Left renal pelvis (tissue), 4 donors: Measurements from ENCODE around the gene ADCK1. TPM values are rescaled to one million over a fixed set of nuclear protein-coding genes. Genes with fewer than 3 reads are reported as not detected.
"Not testable (repeated sequence)": the region's sequence is repeated elsewhere in the genome, so short reads cannot be mapped to it uniquely, and the experiment has no call there.

Experiments
- DNase-seq, 4 donors: peaks; one replicate each; pipeline ENCODE4 v3.0.0-alpha.2; 2013; ENCODE audit warnings: low read depth in 4 of 4, low spot score in 3 of 4
- polyA plus RNA-seq, 4 donors: library from polyadenylated mRNA; unstranded; fragments of 120-200 nt; gene quantifications; one replicate each; pipeline ENCODE4 v1.2.1, GENCODE V29; 2013; ENCODE audit not compliant: insufficient read length in 4 of 4

The ADCK1 gene
- polyA plus RNA-seq, 4 donors: 7.6 to 12.5 (median 8.9) TPM

DNA sequence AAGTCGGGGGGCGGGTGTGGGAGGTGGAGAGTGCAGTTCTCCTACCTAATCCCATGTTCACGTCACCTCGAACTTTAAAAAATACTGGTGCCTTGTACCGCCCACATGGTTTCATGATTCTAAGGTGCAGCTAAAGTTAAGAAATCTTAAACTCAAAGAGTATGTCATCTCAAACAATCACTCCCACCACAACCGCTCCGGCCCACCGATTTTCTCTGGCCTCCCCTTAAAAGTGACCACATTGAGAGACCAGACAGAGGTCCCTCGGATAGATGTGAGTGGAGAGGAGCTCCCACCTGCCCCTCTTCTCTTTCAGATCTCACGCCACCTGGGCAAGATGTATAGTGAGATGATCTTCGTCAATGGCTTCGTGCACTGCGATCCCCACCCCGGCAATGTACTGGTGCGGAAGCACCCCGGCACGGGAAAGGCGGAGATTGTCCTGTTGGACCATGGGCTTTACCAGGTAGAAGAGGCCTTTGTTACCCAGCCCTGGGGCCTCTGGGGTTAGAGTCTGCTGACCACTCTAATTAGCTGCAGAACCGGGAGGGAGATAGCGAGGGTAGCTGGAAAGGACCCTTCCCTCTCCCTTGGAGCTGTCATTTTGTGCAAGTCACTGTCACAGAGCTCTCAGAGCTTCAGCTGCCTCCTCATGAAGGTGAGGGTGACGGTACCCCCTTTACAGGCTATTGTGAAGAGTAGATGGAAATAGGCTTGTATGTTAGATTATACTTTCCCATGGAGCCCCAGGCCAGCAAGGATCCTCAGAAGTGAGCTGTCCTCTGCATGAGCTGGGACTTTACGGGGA is 124.4 kb downstream of the ADCK1 start:
- DNase-seq: no peak

DNA sequence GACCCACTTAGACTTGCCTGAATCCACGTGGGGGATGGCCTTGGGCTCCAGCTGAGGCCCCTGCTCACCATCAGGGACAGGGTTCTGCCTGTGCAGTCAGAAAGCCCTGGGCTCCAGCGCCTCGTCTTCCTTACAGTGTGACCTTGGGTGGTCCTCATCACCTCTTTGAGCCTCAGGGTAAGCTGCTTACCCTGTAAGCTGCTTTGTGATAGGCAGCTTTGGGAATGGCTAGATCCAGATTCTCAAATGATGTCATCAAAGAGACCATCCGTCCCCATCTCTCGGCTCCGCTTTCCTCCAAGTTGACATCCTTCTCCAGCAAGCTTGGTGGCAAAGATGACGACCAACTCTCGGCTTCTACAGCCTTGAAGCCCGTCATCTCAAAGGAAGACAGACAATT is 127.0 kb downstream of the ADCK1 start:
- DNase-seq: no peak

DNA sequence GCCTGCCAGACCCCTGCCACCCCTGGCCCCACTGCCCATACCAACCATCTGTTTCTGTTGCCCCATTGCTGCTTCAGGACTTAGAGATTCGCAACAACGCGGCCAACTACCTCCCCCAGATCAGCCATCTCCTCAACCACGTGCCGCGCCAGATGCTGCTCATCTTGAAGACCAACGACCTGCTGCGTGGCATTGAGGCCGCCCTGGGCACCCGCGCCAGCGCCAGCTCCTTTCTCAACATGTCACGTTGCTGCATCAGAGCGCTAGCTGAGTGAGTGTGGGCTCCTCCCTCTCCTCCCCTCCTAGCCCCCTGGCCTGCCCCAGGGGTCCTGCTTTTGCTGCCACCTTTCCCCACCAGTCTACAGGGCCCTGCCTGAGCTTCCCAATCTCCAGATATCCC is 131.5 kb downstream of the ADCK1 start:
- no peak for DNase-seq

DNA sequence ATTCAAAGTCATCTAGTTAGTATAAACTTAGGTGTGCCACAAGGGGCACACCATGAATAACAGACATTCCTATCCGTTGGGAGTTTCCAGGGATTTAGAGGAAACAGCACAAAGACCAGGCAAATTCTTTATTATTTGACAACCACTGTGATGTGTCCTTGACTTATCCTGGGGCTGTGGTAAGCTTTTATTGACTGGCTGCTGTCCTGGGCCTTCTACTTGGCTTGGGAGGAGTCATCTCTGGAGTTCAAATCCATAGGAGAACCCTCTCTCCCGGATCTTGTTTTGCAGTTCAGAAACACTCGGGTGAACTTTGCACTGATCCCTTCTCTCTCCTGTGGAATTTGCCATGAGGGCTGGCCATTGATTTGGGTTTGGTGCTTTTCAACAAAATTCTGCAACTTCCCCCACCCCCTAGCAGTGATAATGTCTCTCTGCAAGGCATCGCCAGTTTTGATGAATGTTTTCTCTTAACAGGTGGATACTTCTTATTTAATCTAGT is 136.3 kb downstream of the ADCK1 start:
- DNase-seq: no peak

DNA sequence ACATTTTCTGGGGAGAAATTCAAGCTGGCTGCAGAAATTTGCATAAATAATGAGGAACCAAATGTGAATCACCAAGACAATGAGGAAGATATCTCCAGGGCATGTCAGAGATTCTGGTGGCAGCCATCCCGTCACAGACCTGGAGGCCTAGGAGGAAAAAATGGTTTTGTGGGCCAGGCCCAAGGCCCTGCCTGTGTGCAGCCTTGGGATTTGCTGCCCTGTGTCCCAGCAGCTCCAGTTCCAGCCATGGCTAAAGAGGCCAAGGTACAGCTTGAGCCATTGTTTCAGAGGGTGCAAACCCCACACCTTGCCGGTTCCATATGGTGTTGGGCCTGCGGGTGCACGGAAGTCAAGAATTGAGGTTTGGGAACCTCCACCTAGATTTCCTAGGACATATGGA is 147.5 kb downstream of the ADCK1 start:
- no peak for DNase-seq

DNA sequence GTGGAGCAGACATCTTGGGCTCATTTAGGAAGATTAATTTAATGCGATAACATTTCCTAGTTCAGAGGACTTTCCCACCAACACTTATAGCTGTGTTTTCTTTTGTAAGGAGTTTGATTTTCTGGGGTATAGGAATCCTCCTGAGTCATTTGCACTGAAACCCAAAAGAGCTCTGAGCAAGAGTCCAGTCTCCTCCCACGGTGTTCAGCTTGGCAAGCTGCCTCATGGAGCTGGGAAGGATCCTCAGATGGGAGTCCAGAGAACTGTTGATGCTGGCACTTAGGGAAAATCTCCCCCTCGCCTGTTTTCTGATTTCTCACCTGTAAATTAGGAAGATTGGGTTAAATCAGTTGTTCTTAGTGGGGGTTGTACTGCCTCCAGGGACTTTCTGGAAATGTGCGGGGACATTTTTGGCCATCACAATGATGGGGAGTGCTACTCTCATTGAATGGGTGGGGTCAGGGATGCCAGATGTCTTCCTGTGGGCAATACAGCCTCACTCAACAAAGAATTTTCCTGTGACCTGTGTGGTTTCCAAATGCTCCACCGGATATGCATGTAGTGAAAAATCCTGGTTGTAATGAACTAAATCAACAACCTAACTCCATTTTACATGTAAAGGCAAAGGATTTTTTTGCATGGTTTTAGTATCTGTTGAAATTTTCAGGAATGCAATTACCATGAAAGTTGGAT is 150.6 kb downstream of the ADCK1 start:
- DNase-seq: no peak

DNA sequence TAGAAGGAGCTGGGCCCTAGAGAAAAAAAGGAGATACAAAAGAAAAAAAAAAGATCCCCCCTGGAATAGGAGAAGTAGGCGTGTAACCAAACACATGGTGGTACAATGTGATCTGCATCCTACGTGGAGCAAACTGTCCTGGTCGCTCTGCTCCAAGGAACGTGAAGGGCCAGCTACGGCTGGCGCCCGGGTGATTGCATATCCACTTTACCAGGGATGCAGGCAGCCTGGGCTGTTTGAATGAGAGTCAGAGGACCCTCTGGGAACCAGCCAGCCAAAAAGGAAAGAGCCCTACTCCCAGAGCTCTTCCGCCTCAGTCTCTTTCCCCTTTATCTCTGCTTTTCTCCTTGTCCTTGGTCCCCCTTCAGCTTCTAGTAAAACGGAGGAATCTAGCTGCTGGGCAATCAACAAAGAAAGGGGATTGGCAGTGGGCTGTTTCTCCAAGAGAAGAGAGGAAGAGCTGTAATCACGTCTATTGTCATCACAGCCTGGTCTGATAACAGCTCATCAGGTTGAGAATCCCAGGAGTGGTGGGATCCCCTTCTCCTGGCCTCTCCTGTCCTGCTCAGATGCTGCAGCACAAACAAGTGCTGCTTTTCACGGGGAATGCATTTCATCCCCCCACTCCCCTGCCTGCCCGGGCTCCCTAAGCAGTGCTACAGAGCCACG is 156.0 kb downstream of the ADCK1 start:
- no peak for DNase-seq

DNA sequence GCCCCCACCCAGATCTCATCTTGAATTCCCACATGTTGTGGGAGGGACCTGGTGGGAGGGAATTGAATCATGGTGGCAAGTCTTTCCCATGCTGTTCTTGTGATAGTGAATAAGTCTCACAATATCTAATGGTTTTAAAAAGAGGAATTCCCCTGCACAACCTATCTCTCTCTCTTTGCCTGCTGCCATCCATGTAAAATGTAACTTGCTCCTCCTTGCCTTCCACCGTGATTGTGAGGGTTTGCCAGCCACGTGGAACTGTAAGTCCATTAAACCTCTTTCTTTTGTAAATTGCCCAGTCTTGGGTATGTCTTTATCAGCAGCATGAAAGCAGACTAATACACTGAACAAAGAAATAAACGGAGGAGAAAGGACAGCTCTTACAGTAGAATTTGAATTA is 159.8 kb downstream of the ADCK1 start:
- DNase-seq: not testable (repeated sequence)

DNA sequence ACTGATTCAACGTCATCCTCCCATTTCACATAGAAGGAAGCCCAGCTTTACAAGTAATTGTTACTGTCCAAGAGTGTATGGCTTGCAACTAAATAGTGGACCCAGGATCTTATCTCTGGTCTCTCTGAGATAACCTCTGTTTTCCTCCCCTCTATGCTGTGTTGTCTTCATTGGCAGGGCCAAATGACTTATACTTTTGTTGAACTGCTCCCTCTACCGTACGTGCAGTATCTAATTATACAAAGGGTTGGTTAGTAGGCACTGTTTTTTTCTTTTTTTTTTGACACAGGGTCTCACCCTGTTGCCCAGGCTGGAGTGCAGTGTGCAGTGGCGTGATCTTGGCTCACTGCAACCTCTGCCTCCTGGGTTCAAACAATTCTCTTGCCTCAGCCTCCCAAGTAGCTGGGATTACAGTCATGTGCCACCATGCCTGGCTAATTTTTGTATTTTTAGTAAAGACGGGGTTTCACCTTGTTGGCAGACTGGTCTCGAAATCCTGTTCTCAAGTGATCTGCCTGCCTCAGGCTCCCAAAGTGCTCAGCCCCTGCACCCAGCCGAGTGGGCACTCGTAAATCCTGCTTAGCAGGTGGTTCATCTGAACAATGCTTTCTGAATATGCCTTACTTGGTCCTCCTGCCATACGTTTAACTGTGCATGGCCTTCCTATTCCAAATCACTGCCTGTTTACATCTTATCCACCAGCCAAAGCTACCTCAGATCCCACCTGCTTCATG is 162.1 kb downstream of the ADCK1 start:
- DNase-seq: no peak

DNA sequence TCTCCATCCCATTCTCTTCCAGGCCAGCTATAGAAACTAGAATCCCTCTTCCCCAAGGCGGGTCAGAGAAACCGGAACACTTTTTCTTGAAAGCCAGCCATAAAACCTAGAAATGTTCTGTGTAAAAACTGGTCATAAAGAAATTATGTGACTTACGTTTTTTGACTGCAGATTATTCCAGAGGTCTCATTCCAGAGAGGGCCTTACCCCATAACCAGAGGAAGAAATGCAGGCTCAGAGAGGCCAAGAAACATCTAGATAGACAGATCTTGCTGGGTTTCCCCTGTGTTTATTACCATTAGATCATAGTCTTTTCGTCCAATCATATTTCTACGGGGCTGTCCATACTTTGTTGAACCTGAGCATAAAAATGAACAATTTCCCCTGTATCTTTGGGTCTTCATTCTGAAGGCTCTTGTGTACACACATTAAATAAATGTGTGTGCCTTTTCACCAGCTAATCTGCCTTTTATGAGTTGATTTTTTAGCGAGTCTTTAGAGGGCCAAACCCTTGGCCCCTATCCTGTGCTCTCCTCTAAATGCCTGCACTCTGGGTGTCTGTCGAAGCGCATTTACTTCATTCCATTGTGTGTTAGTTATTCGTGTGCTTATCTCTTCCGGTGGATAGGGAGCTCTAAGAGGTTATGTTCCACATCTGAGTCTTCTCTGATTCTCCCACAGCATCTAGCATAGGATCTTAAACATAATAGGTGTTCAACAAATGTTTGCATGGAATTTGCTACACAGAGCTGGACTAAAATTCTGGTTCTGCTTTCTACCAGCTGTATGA is 163.0 kb downstream of the ADCK1 start:
- no peak for DNase-seq

DNA sequence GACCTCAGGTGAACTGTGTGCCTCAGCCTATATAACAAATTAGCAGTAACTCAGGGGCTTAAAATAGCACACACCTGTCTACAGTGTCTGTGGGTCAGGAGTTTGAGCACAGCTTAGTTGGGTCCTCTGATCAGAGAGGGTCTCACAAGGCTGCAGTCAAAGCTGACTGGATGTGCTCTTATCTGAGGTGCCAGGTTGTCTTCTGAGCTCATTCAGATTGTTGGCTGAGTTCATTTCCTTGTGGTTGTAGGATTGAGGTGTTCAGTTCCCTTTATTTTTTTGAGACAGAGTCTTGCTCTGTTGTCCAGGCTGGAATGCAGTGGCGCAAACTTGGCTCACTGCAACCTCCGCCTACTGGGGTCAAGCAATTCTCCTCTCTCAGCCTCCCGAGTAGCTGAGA is 164.7 kb downstream of the ADCK1 start:
- DNase-seq: no peak

DNA sequence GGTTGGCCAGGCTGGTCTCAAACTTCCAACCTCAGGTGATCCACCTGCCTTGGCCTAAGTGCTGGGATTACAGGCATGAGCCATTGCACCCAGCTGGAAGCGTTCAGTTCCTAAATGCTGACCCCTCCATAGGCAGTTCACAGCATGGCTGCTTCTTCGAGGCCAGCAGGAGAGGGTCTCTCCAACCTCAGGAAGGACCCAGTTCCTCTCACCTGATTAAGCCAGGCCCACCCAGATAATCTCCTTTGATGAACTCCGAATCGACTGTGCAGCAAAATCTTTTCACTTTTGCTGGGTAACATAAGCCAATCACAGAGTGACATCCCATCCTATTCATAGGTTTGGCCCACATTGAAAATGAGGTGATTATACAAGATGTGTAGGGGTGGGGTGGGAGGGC is 165.1 kb downstream of the ADCK1 start:
- no peak for DNase-seq

DNA sequence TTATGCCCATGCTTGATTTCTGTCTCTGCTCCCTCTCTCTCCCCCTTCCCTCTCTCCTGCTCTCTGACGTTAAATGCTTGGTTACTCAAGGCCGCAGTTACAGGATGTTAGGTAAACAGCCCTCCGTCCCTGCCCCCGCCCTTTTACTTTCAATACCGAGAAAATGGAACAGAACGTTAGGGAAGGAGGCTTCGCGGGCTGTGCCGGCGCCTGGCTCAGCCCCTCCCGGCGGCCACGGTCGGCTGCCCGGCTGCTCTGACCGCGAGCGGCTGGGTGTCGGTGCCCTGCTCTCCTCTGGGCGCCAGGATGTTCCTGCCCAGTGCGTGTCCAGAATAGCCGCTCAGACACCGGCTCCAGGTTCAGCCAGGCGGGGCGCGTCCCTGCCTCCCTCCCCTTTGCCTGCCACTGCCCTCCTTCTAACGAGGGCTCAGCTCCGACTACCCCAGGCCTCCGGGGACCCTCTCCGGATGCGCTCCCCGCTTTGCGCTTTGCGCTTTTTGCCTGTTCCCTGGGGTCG is 166.1 kb downstream of the ADCK1 start:
- peak; percentile 55 to 75 (median 62) for DNase-seq

DNA sequence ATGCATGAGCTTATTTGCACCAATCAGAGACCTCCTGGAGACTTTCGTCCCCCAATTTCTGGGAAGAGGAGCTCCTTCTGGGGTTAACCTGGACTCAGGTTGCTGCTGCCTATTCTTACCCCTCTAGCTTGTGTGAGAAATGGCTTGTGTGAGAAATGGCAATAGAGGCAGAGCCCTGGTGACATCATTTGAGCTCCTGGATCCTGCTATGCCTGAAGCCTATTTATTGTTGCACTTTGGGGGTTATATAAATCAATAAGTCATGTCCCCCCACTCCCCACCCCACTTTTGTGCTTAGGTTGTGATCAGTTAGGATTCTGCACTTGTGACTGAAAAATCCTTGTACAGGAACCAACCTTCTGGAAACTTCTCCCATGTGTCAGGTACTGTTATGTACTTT is 167.2 kb downstream of the ADCK1 start:
- DNase-seq: no peak

DNA sequence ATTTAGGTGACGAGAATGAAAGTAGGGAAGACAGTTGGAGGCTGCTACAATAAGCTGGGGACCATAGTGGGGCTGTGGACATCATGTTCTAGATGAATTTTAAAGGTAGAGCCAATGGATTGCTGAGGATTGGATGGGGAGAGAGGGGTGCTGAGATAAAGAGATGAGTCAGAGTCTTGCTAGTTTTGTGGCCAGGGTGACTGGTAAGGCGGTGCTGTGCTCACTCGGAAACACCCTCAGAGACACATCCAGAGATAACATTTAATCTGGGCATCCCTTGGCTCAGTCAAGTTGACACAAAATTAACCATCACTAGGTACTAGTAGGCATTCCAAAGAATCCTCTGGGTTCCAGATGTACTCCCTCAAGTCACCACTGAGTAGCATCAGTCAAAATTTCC is 170.7 kb downstream of the ADCK1 start:
- DNase-seq: no peak

DNA sequence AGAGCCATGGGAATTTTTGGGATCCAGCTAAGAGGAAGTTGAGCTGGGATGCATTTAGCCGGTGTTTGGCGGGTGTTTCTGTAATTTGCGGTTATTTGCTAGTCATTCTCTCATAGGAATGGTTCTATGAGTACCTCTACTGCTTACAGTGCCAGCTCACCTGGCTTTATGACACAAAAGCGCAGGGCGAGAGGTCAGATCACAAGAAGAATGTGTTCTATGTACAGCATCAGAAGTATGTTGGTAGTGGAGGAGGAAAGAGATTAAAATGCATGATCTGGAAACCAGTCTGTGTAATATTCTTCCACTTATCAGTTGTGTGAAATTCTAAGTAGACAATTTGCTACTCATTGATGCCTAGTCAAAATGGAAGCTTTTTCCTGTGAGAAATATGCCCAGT is 173.3 kb downstream of the ADCK1 start:
- no peak for DNase-seq

DNA sequence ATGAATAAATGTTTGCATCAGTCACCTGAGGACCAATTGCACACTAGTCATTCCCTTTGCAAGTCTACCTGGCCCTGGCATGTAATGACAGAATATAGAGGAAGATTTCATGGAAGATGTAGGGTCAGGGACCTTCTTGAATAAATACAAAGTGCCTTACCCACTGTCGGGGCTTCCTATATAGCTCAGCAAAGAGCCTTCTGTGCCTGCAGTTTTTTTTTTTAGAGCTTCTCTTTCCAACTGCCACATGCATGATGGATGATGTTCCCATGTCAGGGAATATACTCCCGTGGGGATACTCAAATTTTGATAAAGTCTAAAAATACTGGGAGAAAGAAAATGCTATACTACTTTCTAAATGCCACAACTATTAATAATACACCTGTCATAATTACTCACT is 176.7 kb downstream of the ADCK1 start:
- DNase-seq: no peak

DNA sequence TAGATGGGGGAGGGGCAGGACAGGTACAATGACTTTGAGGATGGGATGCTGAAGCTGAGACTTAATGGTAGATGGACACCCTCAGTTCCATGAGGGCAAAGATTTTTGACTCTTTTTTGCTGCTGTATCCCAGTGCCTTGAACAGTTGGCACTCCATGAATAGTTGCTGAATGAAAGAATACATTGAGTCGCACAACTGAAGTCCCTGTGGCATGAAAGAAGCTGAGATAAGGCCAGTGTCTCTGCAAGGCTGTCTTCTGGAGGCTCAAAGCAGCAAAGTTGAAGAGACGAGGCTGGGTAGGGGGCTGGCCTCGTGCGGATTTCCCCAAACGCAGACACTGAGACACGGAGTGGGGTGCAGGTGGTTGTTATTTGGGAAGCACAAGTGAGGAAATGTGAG is 179.3 kb downstream of the ADCK1 start:
- DNase-seq: no peak

DNA sequence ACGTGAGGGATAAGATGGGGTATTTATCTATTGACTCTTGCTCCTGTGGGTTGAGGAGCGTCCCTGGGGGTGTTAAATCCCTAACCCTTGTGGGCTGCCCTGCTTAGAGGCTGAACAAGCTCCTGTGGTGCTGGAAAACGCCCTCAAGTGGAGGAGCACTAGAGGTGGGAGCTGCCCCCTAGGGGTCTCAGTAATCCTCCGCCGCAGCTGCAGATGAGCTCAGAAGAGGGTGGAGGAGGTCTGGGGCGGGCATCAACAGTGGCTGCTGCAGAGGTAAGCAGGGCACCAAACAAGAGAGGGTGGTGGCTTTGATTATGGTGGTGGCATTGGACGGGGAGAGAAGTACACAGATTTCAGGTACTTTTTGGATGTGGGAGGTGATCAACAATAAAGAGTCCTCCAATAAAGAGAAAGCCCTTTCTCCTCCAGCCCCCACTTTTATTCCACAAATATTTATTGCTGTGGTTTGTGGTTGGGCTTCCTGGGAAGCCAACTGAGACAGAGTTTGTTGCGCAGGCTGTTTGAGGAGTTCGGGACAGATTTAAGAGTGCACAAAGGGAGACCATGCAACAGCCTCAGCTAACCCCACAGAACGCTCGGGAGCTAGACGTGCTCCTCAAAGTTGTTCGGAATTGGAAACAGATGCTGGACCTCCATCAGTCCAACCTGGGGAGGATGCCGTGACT is 179.9 kb downstream of the ADCK1 start:
- no peak for DNase-seq
